GM13976 (cell line): ENCODE data around the gene RBM20.
A peak's percentile ranks its signal among the peaks of the same experiment; 100 is the strongest.

ENCODE experiments used
- DNase-seq: peaks from one replicate; pipeline ENCODE4 v3.0.0; 2012; ENCODE audit warnings: low spot score
- in situ Hi-C: fragments of 300-500 bp; cut with MboI; formaldehyde crosslinking; loops from one replicate; pipeline ENCODE4 v1.12.0; 2022; ENCODE audit warnings: low sequenced_read_pairs, mixed read lengths, inconsistent platforms; ENCODE audit not compliant: unreplicated experiment
- TF ChIP-seq, protein P1 (sequence below): IDR thresholded peaks from 2 replicates; pipeline ENCODE4 v1.5.1; 2012; ENCODE audit warnings: borderline replicate concordance, mild to moderate bottlenecking; ENCODE audit not compliant: insufficient read depth; ENCODE audit errors: extremely low read depth, missing control alignments, control extremely low read depth

Gene RBM20

DNA sequence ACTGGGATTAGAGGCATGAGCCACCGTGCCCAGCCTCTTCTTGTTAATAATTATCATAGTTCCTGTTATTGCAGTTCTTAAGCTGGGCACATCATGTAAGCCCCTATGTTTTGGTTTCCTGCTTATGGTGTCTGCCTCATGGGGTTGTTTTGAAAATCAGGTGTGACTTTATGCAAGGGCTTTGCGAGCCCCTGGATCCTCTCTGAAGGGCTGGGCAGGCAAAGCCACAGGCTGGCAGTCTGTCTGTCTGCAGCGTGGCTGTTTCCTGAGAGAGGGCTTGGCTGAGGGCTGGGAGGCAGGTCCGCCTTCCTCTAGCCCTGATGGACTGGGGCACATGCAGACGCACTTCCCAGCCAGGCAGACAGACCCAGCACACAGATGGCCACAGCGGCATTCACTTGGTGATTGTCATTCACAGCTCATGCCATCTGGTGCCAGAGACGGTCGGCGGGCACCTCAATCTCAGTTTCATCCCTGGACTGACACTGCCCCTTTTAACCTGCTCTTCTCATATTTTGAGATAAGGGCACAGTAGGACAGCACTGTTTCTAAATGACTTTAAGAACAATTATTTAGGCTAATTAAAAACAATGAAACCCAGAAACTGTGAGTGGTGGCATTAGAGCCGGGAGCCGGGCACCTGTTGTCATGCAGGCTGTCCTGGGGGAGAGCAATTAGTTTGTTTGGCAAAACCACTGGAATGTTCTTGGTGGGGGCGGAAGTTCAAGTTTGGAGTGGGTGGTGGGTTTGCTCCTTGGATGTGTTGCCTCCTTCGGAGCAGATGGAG is 35.5 kb downstream of the RBM20 start:
- in situ Hi-C loops, result no loop called here
- no peak for DNase-seq
- TF ChIP-seq, protein P1, sequence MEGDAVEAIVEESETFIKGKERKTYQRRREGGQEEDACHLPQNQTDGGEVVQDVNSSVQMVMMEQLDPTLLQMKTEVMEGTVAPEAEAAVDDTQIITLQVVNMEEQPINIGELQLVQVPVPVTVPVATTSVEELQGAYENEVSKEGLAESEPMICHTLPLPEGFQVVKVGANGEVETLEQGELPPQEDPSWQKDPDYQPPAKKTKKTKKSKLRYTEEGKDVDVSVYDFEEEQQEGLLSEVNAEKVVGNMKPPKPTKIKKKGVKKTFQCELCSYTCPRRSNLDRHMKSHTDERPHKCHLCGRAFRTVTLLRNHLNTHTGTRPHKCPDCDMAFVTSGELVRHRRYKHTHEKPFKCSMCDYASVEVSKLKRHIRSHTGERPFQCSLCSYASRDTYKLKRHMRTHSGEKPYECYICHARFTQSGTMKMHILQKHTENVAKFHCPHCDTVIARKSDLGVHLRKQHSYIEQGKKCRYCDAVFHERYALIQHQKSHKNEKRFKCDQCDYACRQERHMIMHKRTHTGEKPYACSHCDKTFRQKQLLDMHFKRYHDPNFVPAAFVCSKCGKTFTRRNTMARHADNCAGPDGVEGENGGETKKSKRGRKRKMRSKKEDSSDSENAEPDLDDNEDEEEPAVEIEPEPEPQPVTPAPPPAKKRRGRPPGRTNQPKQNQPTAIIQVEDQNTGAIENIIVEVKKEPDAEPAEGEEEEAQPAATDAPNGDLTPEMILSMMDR, result no peak

DNA sequence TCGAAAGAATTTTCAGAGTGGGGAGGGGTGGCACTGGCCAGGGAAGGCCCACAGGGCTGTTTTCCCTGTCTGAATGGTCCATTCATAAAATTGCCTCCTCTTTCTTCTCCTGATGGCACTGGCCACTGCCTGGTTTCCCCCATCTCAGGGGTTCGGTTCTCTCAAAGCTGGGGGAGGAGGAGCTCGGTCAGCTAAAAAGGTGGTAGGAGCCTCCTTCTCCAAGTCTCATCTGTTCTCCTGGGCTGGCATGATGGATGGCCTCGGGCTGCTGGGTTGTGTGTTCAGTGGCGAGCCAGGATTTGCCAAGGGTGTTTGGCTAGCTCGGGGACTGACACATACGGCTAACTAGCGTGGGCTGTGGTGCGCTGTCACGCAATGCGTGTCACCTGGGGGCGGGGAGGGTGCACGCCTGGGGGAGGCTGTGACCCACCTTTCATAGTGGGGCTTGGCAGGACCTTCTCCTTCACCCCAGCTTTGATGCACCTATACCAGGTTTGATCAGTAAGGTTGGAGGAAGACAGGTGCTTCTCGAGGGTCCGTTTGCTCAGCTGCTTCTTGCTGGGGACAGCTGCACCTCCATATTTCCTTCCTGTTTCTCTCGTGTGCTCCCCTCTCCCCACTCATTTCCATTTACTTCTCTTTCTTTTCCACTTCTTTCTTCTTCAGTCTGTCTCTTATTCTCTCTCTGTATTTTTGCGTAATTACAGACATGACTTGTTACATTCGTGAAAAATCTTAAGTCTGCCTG is 36.3 kb downstream of the RBM20 start:
- in situ Hi-C loops, result no loop called here
- TF ChIP-seq, protein P1, result no peak

DNA sequence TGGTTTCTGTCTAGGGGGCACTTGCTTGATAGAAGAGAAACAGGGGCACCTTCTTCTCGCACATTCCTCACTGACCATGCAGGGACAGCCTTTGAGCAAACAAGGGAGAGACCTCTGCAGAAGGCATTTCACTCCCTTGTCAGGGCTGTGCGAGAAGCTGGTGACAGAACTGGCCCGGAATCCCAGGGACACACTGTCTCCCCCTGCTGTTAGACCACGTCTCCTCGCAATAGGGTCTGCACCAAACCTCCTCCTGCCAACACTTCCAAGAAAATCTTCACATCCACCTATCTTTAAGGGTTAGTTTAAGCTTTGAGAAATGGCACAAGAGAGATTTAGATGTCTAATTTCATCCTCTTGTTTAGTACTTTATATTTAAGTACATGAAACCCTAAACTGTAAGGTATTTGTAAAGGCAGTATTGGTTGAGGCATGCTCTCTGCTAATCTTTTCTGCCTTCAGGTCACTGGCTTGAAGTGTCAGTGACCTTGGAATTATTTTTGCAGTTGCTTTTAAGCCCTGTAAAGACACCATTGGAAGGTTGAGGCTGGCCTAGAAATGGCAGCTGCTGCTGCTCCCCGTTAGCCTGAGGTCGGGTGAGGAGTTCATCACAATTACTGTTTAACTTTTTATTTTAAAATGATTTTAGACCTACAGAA is 37.0 kb downstream of the RBM20 start:
- in situ Hi-C loops, result no loop called here
- TF ChIP-seq, protein P1, result peak; percentile 26
- DNase-seq, result peak; percentile 63

More for the DNA sequence above, 36.3 kb downstream of the RBM20 start:
- no peak for DNase-seq

DNA sequence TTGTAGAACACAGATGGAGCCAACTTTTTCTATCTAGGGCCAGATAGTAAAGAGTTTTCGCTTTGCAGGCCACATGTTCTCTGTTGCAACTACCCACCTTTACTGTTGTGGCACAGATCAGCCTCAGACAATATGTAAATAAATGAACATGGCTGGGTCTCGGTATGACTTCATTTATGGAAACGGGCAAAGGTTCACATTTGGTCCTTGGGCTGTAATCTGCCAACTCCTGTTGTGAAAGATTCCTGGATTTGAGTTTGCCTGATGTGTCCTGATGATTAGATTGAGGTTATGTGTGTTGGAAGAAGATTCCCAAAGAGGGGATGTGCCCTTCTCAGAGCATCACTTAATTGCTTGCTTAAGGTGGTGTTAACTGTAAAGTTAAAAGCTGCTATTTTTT is 38.2 kb downstream of the RBM20 start:
- no peak for DNase-seq
- TF ChIP-seq, protein P1, result no peak
- in situ Hi-C loops, result no loop called here

DNA sequence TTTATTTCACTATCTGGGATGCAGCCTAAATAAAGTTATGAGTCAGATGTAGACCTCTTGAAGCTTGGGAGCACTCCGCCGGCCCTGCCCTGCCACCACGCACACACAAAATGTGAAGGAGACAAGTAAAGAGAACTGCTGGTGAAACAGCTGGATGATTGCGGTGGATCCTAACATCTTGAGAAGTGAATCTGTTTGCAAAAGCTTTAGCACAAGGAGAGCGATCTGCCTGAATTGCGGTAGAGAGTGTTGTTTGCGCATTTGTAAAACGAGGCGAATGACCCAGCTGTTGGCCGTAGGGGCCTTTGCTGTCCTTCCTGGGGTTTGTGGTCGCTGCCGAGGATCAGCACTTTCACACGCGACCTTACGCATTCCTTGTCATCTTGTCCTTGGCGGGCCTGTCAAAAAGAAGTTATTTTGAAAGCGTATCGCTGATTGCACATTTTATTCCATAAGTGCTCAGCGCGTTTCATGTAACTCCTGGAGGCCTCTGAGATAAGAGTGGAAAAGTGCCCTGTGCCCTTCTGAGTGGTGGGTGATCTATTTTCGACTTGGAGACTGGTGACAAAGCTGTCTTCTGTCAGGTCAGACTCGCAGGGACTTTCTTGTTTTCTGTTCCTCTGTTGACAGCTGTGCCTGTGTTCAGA is 40.8 kb downstream of the RBM20 start:
- TF ChIP-seq, protein P1, result no peak
- no peak for DNase-seq
- in situ Hi-C loops, result no loop called here

DNA sequence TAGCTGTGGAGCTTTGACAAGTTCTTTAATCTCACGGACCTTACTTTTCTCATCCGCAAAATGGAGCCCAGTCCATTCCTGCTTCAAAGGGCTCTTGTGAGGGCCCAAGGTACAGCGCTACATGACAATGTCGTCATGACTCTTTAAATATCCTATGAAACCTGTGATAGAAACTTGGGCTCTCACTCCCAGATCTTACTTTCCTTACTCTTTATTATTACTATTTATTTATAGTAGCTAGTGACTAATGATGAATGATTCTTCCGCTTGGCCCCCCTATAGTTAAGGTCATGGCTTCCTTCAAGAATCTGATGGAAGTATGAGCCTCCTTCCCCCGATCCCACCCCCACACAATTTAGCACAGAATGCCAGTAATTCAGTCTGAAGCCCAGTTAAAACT is 41.9 kb downstream of the RBM20 start:
- TF ChIP-seq, protein P1, result no peak
- in situ Hi-C loops, result no loop called here
- no peak for DNase-seq
